ENCODE data around the gene TMSB10.
"Not testable (repeated sequence)": the region's sequence is repeated elsewhere in the genome, so short reads cannot be mapped to it uniquely, and the experiment has no call there.

Gene TMSB10

DNA sequence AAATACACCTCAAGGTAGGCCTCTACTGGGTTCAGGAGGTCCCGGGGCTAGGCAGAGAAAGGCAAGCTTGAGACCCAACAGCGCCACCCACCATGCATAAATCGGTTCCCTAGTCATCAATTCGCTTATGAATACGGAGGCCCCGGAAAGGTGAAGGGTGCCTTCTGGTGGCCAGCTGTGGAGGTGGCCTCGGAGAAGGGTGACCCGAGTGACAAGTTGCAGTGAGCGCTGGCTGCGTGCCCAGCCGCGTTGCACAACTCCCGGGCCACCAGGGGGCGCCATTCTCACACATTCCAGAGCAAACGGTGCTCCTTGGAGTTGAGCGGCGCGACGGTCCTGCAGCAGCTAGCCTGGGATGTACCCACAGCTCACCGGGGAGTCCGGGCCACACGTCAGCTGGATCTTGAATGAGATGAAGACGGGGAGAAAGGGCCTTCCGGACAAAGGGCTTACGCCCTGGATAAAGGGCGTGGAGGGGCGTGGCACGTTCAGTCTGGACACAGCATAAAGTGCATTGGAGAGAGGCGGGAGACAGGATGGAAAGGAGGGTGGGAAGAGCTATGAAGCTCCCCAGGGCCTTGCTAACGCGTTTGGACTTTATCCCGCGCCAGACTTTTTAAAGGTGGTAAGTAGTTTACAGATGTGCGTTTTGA lies 20.4 kb downstream of the TMSB10 start:
- DNase-seq (ENCODE audit: low spot score in 2 of 2) (peak; percentile 99), ATAC-seq (peak; percentile 96)
- peak overlapping the region; percentile 91 for H3K4me3 Mint-ChIP-seq
- H3K36me3 Mint-ChIP-seq: peaks cover 19% of the 10 kb centered on the region
- H3K9me3 Mint-ChIP-seq: no peaks in the 10 kb centered on the region
- peak overlapping the region; percentile 88 for H3K27ac Mint-ChIP-seq
- peaks cover 36% of the 10 kb centered on the region for H3K4me1 Mint-ChIP-seq

DNA sequence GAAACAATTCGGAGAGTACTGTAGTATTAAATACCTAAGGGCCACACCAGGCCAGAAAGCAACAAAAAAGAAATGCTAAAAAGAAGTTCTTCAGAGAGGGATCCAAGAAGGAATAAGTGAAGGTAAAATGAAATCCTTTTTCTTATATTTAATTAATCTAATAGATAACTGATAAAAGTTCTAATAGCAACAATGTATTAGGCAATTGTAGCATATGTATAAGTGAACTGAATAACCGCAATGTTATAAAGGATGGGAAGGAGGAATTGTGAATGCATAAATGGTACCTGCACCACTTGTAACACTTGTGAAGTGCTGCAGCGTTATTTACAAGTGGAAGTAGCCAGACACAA lies 21.8 kb downstream of the TMSB10 start:
- Mint-ChIP-seq H3K9me3 (no peaks in the 10 kb centered on the region), H3K36me3 (peaks cover 19% of the 10 kb centered on the region), H3K4me3 (peak overlapping the region; percentile 91), H3K27ac (peak overlapping the region; percentile 74), H3K4me1 (peaks cover 44% of the 10 kb centered on the region)
- ATAC-seq: no peak
- DNase-seq (ENCODE audit: low spot score in 2 of 2): no peak

DNA sequence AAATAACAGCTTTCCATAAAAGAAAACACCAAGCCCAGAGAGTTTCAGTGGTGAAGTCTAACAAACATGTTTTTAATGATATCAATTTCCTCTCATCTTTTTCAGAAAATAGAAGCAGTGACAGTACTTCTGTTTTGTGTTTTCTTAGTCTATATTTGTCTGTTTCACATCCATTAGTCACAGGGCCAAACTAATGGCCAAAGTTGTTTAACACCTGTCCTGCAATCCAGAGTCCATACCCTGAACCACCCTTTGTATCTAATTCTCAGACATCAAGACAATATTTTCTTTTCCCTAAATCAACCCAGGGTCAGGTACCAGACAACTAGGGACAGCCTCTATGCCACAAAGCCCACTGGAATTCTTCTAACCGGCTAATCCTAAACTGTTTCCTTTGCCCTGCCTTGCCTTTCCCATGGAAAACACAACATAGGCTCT lies 25.9 kb downstream of the TMSB10 start:
- Mint-ChIP-seq H3K4me3 (no peak overlapping the region), H3K27ac (peak overlapping the region; percentile 68), H3K36me3 (peaks cover 7% of the 10 kb centered on the region), H3K9me3 (no peaks in the 10 kb centered on the region), H3K4me1 (peaks cover 22% of the 10 kb centered on the region)
- DNase-seq (ENCODE audit: low spot score in 2 of 2): no peak
- ATAC-seq: no peak

DNA sequence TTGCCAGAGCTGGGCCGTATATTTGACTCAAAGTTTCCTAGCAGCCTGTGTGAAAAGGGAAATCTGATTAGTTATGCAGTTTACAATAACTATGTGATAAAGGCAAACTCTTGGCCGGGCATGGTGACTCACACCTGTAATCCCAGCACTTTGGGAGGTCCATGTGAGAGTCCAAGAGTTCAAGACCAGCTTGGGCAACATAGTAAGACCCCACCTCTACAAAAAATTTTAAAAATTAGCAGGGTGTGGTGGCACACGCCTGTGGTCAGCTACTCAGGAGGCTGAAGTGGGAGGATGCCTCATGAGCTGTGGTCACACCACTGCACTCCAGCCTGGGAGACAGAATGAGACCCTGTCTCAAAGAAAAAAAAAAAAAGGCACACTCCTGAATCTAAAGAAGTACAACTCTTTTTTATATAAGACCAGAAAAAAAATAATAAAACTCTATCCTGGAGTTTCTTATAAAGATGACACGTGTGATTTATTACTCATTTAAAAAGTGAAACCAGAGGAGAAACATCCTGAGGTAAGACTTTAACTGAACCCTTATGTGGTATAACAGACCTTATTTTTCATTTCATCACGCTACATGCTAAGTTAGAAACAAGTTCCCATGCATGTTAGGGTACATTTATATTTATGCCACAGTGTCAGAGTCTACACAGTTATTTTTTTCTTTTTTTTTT lies 32.9 kb downstream of the TMSB10 start:
- DNase-seq (ENCODE audit: low spot score in 2 of 2) (peak; percentile 20 to 67), ATAC-seq (peak; percentile 73)

DNA sequence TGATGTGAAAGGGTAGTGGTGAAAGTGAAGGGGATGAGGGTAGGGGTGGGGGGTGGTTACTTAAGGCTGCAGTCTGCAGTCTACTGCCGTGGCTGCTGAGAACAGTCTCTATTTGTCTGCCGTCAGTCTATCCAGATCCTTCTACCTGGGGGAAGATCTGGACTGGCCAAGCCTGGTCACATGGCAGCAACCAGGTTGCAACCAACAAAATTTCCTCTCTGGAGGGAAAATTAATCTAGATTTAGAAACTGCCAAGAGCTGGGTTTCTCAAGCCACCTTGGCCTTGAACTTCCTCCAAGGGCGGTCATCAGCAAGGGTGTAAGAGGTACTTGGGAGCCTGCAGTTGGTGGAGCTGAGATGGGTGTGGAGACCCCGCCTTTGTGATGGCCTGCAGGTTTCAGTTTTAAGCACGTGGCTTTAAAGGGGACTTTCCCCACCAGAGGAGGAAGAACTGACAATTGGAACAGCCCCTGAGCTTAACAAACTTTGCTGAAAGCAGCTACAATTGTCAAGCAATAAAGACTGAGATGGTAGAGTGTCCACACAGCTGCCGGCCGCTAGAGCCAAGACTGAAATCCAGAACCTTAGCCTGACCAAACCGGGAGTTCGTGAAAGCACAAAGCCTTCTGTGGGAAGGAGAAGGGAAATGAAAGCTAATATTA lies 34.1 kb downstream of the TMSB10 start:
- DNase-seq (ENCODE audit: low spot score in 2 of 2) (peak; percentile 51 to 88), ATAC-seq (peak; percentile 86)
- peak overlapping the region; percentile 95 for H3K27ac Mint-ChIP-seq
- peaks cover 30% of the 10 kb centered on the region for H3K36me3 Mint-ChIP-seq
- peaks cover 42% of the 10 kb centered on the region for H3K4me1 Mint-ChIP-seq
- H3K9me3 Mint-ChIP-seq: no peaks in the 10 kb centered on the region
- peak overlapping the region; percentile 73 for H3K4me3 Mint-ChIP-seq

More for the DNA sequence above, 32.9 kb downstream of the TMSB10 start:
- peaks cover 21% of the 10 kb centered on the region for H3K36me3 Mint-ChIP-seq
- peak overlapping the region; percentile 73 for H3K4me3 Mint-ChIP-seq
- peak overlapping the region; percentile 95 for H3K27ac Mint-ChIP-seq
- H3K4me1 Mint-ChIP-seq: peaks cover 31% of the 10 kb centered on the region
- no peaks in the 10 kb centered on the region for H3K9me3 Mint-ChIP-seq

DNA sequence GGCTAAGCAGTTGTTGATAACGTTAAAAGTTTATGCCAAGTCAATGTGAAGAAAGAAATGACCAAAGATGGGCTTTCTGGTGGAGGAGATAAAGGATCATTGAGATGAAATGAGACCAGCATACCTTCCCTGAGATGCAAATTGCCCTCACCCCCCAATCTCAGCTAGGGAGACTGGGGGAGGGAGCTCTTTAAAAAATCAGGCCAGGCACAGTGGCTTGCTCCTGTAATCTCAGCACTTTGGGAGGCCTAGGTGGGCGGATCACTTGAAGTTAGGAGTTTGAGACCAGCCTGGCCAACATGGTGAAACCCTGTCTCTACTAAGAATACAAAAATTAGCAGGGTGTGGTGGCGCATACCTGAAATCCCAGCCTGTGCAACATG lies 34.6 kb downstream of the TMSB10 start:
- Mint-ChIP-seq H3K27ac (peak overlapping the region; percentile 95), H3K4me1 (peaks cover 47% of the 10 kb centered on the region), H3K36me3 (peaks cover 33% of the 10 kb centered on the region), H3K9me3 (no peaks in the 10 kb centered on the region), H3K4me3 (peak overlapping the region; percentile 73)
- no peak for ATAC-seq
- no peak for DNase-seq (ENCODE audit: low spot score in 2 of 2)

DNA sequence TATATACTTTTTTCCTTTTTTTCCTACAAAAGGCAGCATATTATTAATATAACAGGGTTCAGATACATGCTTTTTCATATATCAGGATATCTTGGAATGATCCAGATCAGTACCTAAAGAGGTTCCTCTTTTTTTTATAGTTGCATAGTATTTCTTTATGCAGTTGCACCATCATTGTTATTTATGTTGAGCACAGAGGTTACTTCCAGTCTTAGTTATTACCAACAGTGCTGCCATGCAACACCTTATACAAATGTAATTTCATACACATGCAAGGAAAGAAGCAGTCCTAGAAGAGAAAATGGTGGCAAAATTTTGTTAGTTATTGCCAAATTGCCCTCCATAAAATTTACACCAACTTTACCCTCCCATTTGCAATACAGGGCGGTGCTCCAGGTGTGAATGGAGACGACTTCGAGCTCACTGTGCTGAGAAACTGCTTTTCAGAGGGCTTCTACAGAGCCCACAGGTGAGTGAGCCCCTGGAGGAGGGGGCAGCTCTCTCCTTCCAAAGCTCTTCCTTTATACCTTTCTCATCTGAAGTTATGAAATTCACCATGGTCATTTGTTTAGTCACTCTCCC lies 35.5 kb downstream of the TMSB10 start:
- ATAC-seq: no peak
- DNase-seq (ENCODE audit: low spot score in 2 of 2): no peak
- H3K36me3 Mint-ChIP-seq: peaks cover 33% of the 10 kb centered on the region
- H3K4me3 Mint-ChIP-seq: no peak overlapping the region
- peak overlapping the region; percentile 74 for H3K27ac Mint-ChIP-seq
- H3K9me3 Mint-ChIP-seq: no peaks in the 10 kb centered on the region
- H3K4me1 Mint-ChIP-seq: peaks cover 55% of the 10 kb centered on the region

DNA sequence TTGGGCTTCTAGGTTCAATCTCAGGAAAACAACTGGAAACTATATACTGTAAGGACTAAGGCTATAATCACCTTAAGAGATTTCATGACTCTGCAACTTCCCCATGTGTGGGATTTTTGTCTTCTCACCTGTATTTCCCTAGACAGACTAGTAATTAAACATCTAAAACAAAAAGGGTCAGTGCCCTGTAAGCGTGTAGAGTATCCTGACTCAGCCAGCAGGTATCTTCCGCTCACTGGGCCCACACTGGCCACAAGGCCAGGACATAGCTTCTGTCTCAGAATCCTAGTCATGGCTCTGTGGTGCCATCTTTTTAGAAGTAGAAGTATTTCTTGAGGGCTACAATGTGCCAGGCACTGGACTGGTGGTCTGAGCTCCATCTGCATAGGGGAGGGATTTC lies 36.7 kb downstream of the TMSB10 start:
- Mint-ChIP-seq H3K36me3 (peaks cover 39% of the 10 kb centered on the region), H3K9me3 (no peaks in the 10 kb centered on the region), H3K27ac (no peak overlapping the region), H3K4me1 (peaks cover 68% of the 10 kb centered on the region), H3K4me3 (no peak overlapping the region)
- no peak for ATAC-seq
- no peak for DNase-seq (ENCODE audit: low spot score in 2 of 2)

DNA sequence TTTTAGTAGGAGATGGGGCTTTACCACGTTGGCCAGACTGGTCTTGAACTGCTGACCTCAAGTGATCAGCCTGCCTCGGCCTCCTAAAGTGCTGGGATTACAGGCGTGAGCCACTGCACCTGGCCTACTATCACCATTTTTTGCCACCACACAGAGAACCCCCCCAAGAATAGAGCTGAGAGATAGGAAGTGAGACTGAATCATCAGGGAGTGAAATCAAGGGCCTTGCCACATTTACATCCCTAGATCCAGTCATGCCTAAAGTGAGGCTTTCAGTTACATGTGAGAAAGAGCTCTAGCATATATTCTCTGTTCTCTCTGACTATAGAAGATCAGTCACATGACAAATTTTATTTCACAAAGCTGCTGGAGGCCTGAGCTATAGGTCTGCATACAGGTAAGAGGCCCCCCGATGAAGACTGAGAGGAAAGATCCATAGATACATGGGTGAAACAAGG lies 37.5 kb downstream of the TMSB10 start:
- peak overlapping the region; percentile 8 for H3K4me3 Mint-ChIP-seq
- peaks cover 38% of the 10 kb centered on the region for H3K36me3 Mint-ChIP-seq
- H3K27ac Mint-ChIP-seq: peak overlapping the region; percentile 52
- no peak for DNase-seq (ENCODE audit: low spot score in 2 of 2)
- no peaks in the 10 kb centered on the region for H3K9me3 Mint-ChIP-seq
- peaks cover 68% of the 10 kb centered on the region for H3K4me1 Mint-ChIP-seq
- ATAC-seq: peak; percentile 11

DNA sequence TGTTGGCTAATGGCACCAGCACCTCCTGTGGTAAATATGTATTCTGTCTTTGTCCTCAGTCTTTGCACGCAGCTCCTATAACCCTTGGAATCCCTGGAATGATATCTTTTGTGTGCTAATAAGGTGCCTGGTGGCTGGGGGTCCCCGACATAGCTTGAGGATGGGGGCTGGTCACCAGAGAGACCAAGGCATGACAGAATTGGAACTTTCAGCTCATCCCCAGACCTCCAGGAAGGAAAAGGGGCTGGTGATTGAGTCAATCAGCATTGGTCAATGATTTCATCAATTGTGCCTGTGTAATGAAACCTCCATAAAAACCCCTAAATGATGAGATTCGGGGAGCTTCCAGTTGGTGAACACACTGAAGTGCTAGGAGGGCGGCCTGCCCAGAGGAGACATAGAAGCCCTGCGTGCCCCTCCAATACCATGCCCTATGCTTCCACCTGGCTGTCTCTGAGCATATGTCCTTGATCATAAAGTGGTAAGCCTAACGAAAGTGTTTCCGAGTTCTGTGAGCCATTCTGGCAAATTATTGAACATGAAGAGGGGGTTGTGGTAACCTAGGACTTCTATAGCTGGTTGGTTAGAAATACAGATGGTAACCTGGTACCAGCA lies 38.9 kb downstream of the TMSB10 start:
- Mint-ChIP-seq H3K27ac (peak overlapping the region; percentile 91), H3K9me3 (no peaks in the 10 kb centered on the region), H3K4me3 (peak overlapping the region; percentile 53), H3K36me3 (peaks cover 24% of the 10 kb centered on the region), H3K4me1 (peaks cover 57% of the 10 kb centered on the region)
- no peak for DNase-seq (ENCODE audit: low spot score in 2 of 2)
- no peak for ATAC-seq

DNA sequence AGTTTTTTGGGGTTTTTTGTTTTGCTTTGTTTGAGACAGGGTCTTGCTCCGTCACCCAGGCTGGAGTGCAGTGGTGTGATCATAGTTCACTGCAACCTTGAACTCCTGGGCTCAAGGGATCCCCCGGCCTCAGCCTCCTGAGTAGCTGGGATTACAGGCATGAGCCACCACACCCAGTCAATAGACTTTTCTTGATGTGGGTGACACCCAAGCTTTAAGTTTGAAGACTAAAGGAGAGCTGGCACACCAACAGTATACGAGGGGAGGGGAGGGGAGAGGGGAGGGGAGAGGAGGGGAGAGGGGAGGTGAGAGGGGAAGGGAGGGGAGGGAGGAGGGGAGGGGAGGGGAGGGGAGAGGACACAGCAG lies 40.4 kb downstream of the TMSB10 start:
- H3K9me3 Mint-ChIP-seq; DNase-seq (ENCODE audit: low spot score in 2 of 2); ATAC-seq: not testable (repeated sequence)
- Mint-ChIP-seq H3K36me3 (peaks cover 22% of the 10 kb centered on the region), H3K27ac (peak overlapping the region; percentile 91), H3K4me3 (peak overlapping the region; percentile 53), H3K4me1 (peaks cover 54% of the 10 kb centered on the region)

DNA sequence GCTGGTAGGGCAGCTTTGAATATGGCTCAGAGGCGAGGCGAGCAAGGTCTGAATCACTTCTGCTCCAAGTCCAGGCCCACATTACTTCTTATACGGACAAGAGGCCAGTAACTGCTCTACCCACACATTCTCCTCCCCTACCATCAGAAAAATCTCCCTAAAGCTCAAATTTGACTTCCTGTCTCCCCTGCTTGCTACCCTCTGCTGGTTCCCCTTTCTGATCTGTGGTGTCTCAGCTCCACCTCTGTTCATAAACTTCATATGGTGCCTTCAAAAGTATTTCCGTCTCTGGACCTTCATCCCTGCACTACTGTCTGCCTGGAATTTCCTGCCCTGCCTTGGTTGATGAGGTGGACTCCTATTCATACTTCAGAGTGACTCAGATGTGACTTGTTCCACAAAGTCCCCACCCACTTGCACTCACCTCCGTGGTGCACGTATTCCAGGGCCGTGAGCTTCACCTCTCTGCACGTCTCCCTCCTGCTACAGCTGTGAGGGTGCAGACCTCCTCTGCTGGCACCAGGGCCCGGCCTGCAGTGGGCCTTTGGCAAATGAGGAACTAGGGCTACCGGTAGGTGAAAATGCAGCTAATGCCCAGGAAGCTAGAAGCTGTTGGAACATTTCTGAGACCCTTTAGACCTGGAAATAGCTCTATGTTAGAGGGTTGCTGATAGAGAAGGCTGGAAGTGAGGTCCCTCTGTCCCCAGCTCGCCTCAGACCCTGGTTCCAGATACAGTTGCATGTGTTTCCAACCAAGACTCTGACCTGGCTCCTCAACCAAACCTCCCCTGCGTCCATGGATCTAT lies 41.0 kb downstream of the TMSB10 start:
- Mint-ChIP-seq H3K9me3 (no peaks in the 10 kb centered on the region), H3K27ac (peak overlapping the region; percentile 91), H3K36me3 (peaks cover 22% of the 10 kb centered on the region), H3K4me1 (peaks cover 54% of the 10 kb centered on the region), H3K4me3 (peak overlapping the region; percentile 53)
- ATAC-seq (peak; percentile 95), DNase-seq (ENCODE audit: low spot score in 2 of 2) (peak; percentile 38 to 76)

DNA sequence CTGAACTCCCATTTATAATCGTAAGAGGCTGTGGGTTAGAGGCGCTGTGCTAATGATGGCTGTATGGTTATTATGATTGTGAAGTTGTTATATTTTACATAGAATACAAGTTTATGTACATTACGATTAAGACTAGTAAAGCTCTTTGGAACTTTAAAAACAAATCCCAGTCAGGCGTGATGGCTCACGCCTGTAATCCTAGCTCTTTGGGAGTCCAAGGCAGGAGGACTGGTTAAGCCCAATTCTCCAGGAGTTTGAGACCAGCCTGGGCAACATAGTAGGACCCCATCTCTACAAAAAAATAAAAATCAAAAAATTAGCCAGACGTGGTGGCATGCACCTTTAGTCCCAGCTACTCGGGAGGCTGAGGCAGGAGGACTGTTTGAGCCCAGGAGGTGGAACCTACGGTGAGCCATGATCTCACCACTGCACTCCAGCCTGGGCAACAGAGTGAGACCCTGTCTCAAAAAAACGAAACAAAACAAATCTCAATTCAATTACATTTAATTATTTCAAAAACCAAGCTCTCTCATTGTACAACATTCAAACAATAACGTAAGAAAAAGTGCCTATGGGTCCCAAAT lies 41.6 kb downstream of the TMSB10 start:
- ATAC-seq (no peak), DNase-seq (ENCODE audit: low spot score in 2 of 2) (no peak)
- Mint-ChIP-seq H3K4me1 (peaks cover 54% of the 10 kb centered on the region), H3K4me3 (peak overlapping the region; percentile 53), H3K36me3 (peaks cover 22% of the 10 kb centered on the region), H3K27ac (peak overlapping the region; percentile 91), H3K9me3 (no peaks in the 10 kb centered on the region)

DNA sequence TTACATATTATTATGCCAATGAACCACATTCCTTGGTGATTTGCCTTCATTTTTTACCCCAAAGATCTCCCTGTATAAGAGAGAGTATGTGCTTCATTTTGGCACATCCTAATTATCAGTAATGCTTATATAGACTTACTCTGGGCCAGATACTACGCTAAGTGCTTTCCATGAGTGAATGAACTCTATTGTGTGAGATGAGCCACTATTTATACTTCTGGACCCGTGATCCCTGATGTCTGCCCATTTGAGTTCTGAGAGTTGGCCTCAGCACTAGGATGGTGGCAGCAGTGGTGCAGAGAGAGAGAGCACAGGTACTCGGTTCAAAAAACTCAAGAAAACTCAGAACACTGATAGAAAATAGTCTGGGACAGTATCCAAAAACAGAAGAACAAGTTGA lies 48.1 kb downstream of the TMSB10 start:
- peaks cover 14% of the 10 kb centered on the region for H3K36me3 Mint-ChIP-seq
- no peak for ATAC-seq
- no peak for DNase-seq (ENCODE audit: low spot score in 2 of 2)
- no peak overlapping the region for H3K4me3 Mint-ChIP-seq
- H3K9me3 Mint-ChIP-seq: no peaks in the 10 kb centered on the region
- peaks cover 4% of the 10 kb centered on the region for H3K4me1 Mint-ChIP-seq
- peak overlapping the region; percentile 76 for H3K27ac Mint-ChIP-seq
